PC-9 (cell line): ENCODE data around the gene APBA1. TPM values are rescaled to one million over a fixed set of nuclear protein-coding genes. Genes with fewer than 3 reads are reported as not detected.

ENCODE experiments used
- BruUV-seq: library from RNA; stranded (reverse); fragments of 400-500 nt; replicated peaks from 2 replicates; lab custom pipeline; 2021; lab: Mats Ljungman, UMichigan
- CTCF ChIA-PET: fragments of 300-600 bp; sonication (Branson Sonifier 250); formaldehyde crosslinking; loops from one replicate; lab custom pipeline; 2022; ENCODE audit warnings: antibody characterized with exemption; lab: Charles Lee
- POLR2A ChIA-PET: fragments of 300-600 bp; sonication (Branson Sonifier 250); formaldehyde crosslinking; loops from one replicate; lab custom pipeline; 2022; ENCODE audit warnings: antibody characterized with exemption; ENCODE audit not compliant: unreplicated experiment; lab: Charles Lee
- DNase-seq, 2 experiments: peaks; one replicate each; pipeline versions ENCODE4 v3.0.0 to v3.0.0-alpha.2; 2015 to 2022; ENCODE audit warnings: mixed read lengths in 1 of 2
- H2AFZ ChIP-seq: fragments of 200-600 bp; sonication (generic); 2 replicates; pipeline ENCODE4 v1.8.1; 2017; ENCODE audit warnings: antibody characterized with exemption
- H3F3A ChIP-seq: fragments of 200-600 bp; sonication (generic); 2 replicates; pipeline ENCODE4 v1.8.1; 2017; ENCODE audit warnings: antibody characterized with exemption, mild to moderate bottlenecking, low read depth; ENCODE audit not compliant: insufficient read depth
- H3K27ac ChIP-seq: fragments of 200-600 bp; sonication (generic); 2 replicates; pipeline ENCODE4 v1.6.1; 2016; ENCODE audit warnings: mixed run types
- H3K27me3 ChIP-seq: fragments of 200-600 bp; sonication (generic); 2 replicates; pipeline ENCODE4 v1.6.1; 2016; ENCODE audit warnings: low read depth, mixed run types; ENCODE audit not compliant: insufficient read depth
- H3K36me3 ChIP-seq: fragments of 200-600 bp; sonication (generic); 2 replicates; pipeline ENCODE4 v1.6.1; 2016; ENCODE audit warnings: low read depth, mixed run types
- H3K4me1 ChIP-seq: fragments of 200-600 bp; sonication (generic); replicated peaks from 2 replicates; pipeline ENCODE4 v1.6.1; 2016; ENCODE audit warnings: mixed run types; ENCODE audit not compliant: insufficient read depth
- H3K4me2 ChIP-seq: fragments of 200-600 bp; sonication (generic); 2 replicates; pipeline ENCODE4 v1.6.1; 2017; ENCODE audit warnings: mixed run types
- H3K4me3 ChIP-seq: fragments of 200-600 bp; sonication (generic); 2 replicates; pipeline ENCODE4 v1.6.1; 2016; ENCODE audit warnings: mixed run types
- H3K79me2 ChIP-seq: fragments of 200-600 bp; sonication (generic); 2 replicates; pipeline ENCODE4 v1.6.1; 2017; ENCODE audit warnings: low read depth, mixed run types
- H3K9me2 ChIP-seq: fragments of 200-600 bp; sonication (generic); 2 replicates; pipeline ENCODE4 v1.8.1; 2017; ENCODE audit warnings: mild to moderate bottlenecking; ENCODE audit not compliant: insufficient read depth
- H3K9me3 ChIP-seq: fragments of 200-600 bp; sonication (generic); 2 replicates; pipeline ENCODE4 v1.8.1; 2016; ENCODE audit warnings: low read depth; ENCODE audit not compliant: insufficient read depth
- H4K20me1 ChIP-seq: fragments of 200-600 bp; sonication (generic); 2 replicates; pipeline ENCODE4 v1.8.1; 2017; ENCODE audit not compliant: insufficient read depth
- EZH2 ChIP-seq: fragments of 200-600 bp; sonication (generic); IDR thresholded peaks from 2 replicates; pipeline ENCODE4 v1.8.0; 2017; ENCODE audit warnings: antibody characterized with exemption, low read depth
- intact Hi-C: fragments of 100-400 bp; cut with micrococcal nuclease; formaldehyde crosslinking; loops from one replicate; pipeline ENCODE4 v1.10.0; 2022; ENCODE audit not compliant: unreplicated experiment
- total RNA-seq: library from RNA; stranded (reverse); gene quantifications from 2 replicates; pipeline ENCODE4 v1.2.3, GENCODE V29; 2021
- TF ChIP-seq, protein P1 (sequence below): fragments of 200-600 bp; sonication (generic); conservative IDR thresholded peaks from 2 replicates; pipeline ENCODE4 v1.6.1; 2017; ENCODE audit warnings: mixed run types, antibody characterized with exemption, mild to moderate bottlenecking, moderate library complexity

APBA1 gene
- total RNA-seq, 1 experiment from 2014 or later = 0.44 TPM

DNA sequence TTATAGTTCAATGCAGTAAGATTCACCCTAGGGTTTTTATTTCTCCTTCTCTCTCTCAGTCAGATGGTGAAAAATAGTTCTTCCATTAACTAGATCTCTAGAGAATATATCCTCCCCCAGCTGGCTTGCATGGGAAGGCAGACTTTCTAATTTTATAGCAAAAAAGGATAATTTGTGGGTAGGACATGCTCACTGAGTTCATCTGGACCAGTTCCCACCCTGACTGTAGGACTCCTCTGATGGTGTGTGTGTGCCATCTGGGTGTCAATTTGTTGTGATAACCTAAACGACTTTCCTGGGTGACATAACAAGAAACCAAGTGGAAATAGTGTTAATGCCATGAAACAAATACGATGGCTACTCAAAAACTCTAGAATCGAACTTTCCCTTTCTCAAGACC lies 44.9 kb downstream of the APBA1 start:
- H3F3A ChIP-seq = no peaks in the 10 kb centered on the region
- CTCF ChIA-PET = no interaction called here
- no peak overlapping the region for H2AFZ ChIP-seq
- no peaks in the 10 kb centered on the region for H4K20me1 ChIP-seq
- intact Hi-C loops = loop anchor here (10.0 kb wide), 1 partner anchor 62 kb away; no protein-coding TSS in a partner anchor
- no peak overlapping the region for H3K4me3 ChIP-seq
- POLR2A ChIA-PET = no interaction called here
- H3K79me2 ChIP-seq = no peaks in the 10 kb centered on the region
- no peaks in the 10 kb centered on the region for H3K9me3 ChIP-seq
- H3K4me2 ChIP-seq = no peak overlapping the region
- no peak overlapping the region for H3K27ac ChIP-seq
- DNase-seq = no peak
- H3K4me1 ChIP-seq = no peaks in the 10 kb centered on the region
- no peaks in the 10 kb centered on the region for H3K36me3 ChIP-seq
- TF ChIP-seq EZH2 = no peak
- TF ChIP-seq, protein P1, sequence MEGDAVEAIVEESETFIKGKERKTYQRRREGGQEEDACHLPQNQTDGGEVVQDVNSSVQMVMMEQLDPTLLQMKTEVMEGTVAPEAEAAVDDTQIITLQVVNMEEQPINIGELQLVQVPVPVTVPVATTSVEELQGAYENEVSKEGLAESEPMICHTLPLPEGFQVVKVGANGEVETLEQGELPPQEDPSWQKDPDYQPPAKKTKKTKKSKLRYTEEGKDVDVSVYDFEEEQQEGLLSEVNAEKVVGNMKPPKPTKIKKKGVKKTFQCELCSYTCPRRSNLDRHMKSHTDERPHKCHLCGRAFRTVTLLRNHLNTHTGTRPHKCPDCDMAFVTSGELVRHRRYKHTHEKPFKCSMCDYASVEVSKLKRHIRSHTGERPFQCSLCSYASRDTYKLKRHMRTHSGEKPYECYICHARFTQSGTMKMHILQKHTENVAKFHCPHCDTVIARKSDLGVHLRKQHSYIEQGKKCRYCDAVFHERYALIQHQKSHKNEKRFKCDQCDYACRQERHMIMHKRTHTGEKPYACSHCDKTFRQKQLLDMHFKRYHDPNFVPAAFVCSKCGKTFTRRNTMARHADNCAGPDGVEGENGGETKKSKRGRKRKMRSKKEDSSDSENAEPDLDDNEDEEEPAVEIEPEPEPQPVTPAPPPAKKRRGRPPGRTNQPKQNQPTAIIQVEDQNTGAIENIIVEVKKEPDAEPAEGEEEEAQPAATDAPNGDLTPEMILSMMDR = no peak
- no peaks in the 10 kb centered on the region for H3K27me3 ChIP-seq
- no peaks in the 10 kb centered on the region for H3K9me2 ChIP-seq
- BruUV-seq = no TSS peak

DNA sequence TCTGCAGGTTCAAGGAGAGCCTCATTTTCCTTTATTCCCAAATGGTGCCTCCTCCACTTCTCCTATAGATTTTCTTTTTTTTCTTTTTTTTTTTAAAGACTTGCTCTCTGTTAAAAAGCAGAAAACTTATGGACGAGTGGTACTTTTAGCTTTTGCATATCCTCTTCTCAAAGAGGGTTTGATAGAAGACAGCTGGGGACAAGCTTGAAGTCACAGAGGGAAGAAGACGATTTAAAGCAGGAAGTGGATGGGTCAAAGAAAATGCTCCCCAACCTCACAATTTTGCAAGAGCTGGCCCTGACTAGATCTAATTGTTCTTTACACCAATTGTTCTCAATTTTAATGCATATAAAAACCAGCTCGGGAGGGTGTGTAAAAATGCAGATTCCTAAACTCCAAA lies 48.9 kb downstream of the APBA1 start:
- H3K27ac ChIP-seq = no peak overlapping the region
- no peaks in the 10 kb centered on the region for H3K36me3 ChIP-seq
- ChIA-PET CTCF (no interaction called here), POLR2A (no interaction called here)
- no TSS peak for BruUV-seq
- no peak overlapping the region for H3K4me2 ChIP-seq
- no peaks in the 10 kb centered on the region; the same call in 1 of the 2 replicates for H3K9me2 ChIP-seq
- H3K4me3 ChIP-seq = no peak overlapping the region
- H3F3A ChIP-seq = no peaks in the 10 kb centered on the region
- no peaks in the 10 kb centered on the region for H3K79me2 ChIP-seq
- no peaks in the 10 kb centered on the region for H3K4me1 ChIP-seq
- intact Hi-C loops = loop anchor here (10.0 kb wide), 1 partner anchor 58 kb away; no protein-coding TSS in a partner anchor
- no peak for TF ChIP-seq EZH2
- TF ChIP-seq, protein P1 = no peak
- DNase-seq = no peak
- no peaks in the 10 kb centered on the region for H3K27me3 ChIP-seq
- no peaks in the 10 kb centered on the region for H4K20me1 ChIP-seq
- no peak overlapping the region for H2AFZ ChIP-seq
- H3K9me3 ChIP-seq = no peaks in the 10 kb centered on the region

DNA sequence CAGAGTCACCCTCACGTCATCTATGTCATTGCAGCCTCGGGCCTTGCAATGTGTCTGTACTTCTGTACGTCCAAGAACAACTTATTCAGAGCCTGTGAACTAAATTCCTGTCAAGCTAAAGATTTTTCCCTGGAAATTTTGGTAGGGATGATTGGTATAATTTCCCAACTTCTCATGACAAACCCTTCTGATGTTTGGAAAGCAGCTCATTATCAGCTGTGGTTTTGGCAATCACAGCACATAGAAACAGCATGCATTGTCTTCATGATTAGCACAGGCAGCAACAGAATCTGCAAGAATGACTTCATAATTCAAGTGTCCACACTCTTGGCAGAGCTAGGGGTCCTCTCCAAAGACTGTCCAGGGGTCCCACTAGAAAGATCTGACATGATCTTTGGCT lies 49.5 kb downstream of the APBA1 start:
- Histone ChIP-seq H3K4me2 (no peak overlapping the region), H3K9me3 (no peaks in the 10 kb centered on the region), H3F3A (no peaks in the 10 kb centered on the region), H3K4me3 (no peak overlapping the region), H3K79me2 (no peaks in the 10 kb centered on the region), H3K4me1 (no peaks in the 10 kb centered on the region), H3K36me3 (no peaks in the 10 kb centered on the region), H2AFZ (no peak overlapping the region), H3K27me3 (no peaks in the 10 kb centered on the region), H3K9me2 (no peaks in the 10 kb centered on the region; the same call in 1 of the 2 replicates), H4K20me1 (no peaks in the 10 kb centered on the region), H3K27ac (no peak overlapping the region)
- no peak for DNase-seq
- no TSS peak for BruUV-seq
- ChIA-PET CTCF (no interaction called here), POLR2A (no interaction called here)
- TF ChIP-seq, protein P1 = no peak
- TF ChIP-seq EZH2 = no peak
- intact Hi-C loops = loop anchor here (10.0 kb wide), 1 partner anchor 58 kb away; no protein-coding TSS in a partner anchor
